ENCODE measurements around the gene CEP162.

GRCh38 chr6:84150705-84151104 is 76.7 kb downstream of the CEP162 start:
- TF ChIP-seq CTCF (conservative IDR thresholded peaks at IDR 0.05) (no peak), ZFX (IDR thresholded peaks at IDR 0.05) (no peak)

All from C4-2B (cell line).